SK-N-SH (cell line): ENCODE measurements around the gene PIP4P1. TPM values are rescaled to one million over a fixed set of nuclear protein-coding genes. Genes with fewer than 3 reads are reported as not detected.

Experiments
- CTCF ChIA-PET: fragments of 300-600, 350-600 bp; formaldehyde crosslinking; extraction: SDS; loops from one replicate; lab custom pipeline; 2021; lab: Yijun Ruan, JAX
- POLR2A ChIA-PET: fragments of 350-600 bp; sonication (Branson Sonifier 250); formaldehyde crosslinking; extraction: SDS; loops from one replicate; lab custom pipeline; 2020; ENCODE audit warnings: antibody characterized with exemption, inconsistent platforms; lab: Yijun Ruan, JAX
- DNase-seq: peaks from one replicate; pipeline ENCODE4 v3.0.0; 2012
- H2AFZ ChIP-seq: fragments of 200-600 bp; sonication (generic); 2 replicates; pipeline ENCODE4 v1.8.1; 2016; ENCODE audit warnings: antibody characterized with exemption, mild to moderate bottlenecking, low read depth
- H3F3A ChIP-seq: fragments of 200-600 bp; sonication (generic); replicated peaks from 2 replicates; pipeline ENCODE3; 2016; ENCODE audit warnings: antibody characterized with exemption, mild to moderate bottlenecking; ENCODE audit not compliant: insufficient read depth
- H3K27ac ChIP-seq, 2 experiments: fragments of 200-500 bp in 1 of 2; fragments of 200-600 bp in 1 of 2; sonication (Bioruptor generic) in 1 of 2; sonication (generic), shearing (Covaris generic) in 1 of 2; 2 replicates each; pipeline versions ENCODE4 v1.5.1 to v1.6.1; 2014 to 2016; ENCODE audit warnings: low read depth in 2 of 2, inconsistent platforms in 1 of 2, low read length in 1 of 2, mild to moderate bottlenecking in 1 of 2, mixed read lengths in 1 of 2
- H3K27me3 ChIP-seq: fragments of 200-600 bp; sonication (generic), shearing (Covaris generic); 2 replicates; pipeline ENCODE4 v1.6.1; 2016; ENCODE audit warnings: mixed run types; ENCODE audit not compliant: insufficient read depth
- H3K36me3 ChIP-seq, 2 experiments: fragments of 200-500 bp in 1 of 2; fragments of 200-600 bp in 1 of 2; sonication (Bioruptor generic) in 1 of 2; sonication (generic) in 1 of 2; replicated peaks in 1 of 2; 2 replicates each; pipeline versions ENCODE3 to v1.5.1; 2014 to 2016; ENCODE audit warnings: low read length in 1 of 2, mild to moderate bottlenecking in 1 of 2; ENCODE audit not compliant: insufficient read depth in 2 of 2, control insufficient read depth in 1 of 2
- H3K4me1 ChIP-seq, 2 experiments: fragments of 200-500 bp in 1 of 2; fragments of 200-600 bp in 1 of 2; sonication (Bioruptor generic) in 1 of 2; sonication (generic), shearing (Covaris generic) in 1 of 2; 2 replicates each; pipeline versions ENCODE4 v1.5.1 to v1.6.1; 2014 to 2016; ENCODE audit warnings: low read depth in 1 of 2, low read length in 1 of 2, mixed run types in 1 of 2; ENCODE audit not compliant: insufficient read depth in 2 of 2, control insufficient read depth in 1 of 2
- H3K4me2 ChIP-seq: fragments of 200-600 bp; sonication (generic), shearing (Covaris generic); 2 replicates; pipeline ENCODE4 v1.6.1; 2017; ENCODE audit warnings: mixed run types
- H3K4me3 ChIP-seq, 2 experiments: fragments of 200-500 bp in 1 of 2; fragments of 200-600 bp in 1 of 2; sonication (Bioruptor generic) in 1 of 2; sonication (generic), shearing (Covaris generic) in 1 of 2; 2 replicates each; pipeline versions ENCODE4 v1.5.1 to v1.8.1; 2014 to 2016; ENCODE audit warnings: low read depth in 2 of 2, inconsistent platforms in 1 of 2, low read length in 1 of 2, mild to moderate bottlenecking in 1 of 2, mixed read lengths in 1 of 2, moderate library complexity in 1 of 2
- H3K79me2 ChIP-seq: fragments of 200-600 bp; sonication (generic); 2 replicates; pipeline ENCODE4 v1.8.1; 2017; ENCODE audit warnings: mild to moderate bottlenecking; ENCODE audit not compliant: insufficient read depth
- H3K9ac ChIP-seq: fragments of 200-600 bp; sonication (generic); 2 replicates; pipeline ENCODE4 v1.6.1; 2017; ENCODE audit warnings: mixed run types
- H3K9me2 ChIP-seq: fragments of 200-600 bp; sonication (generic); 2 replicates; pipeline ENCODE4 v1.6.1; 2017; ENCODE audit warnings: mixed run types
- H3K9me3 ChIP-seq: fragments of 200-600 bp; sonication (generic); 2 replicates; pipeline ENCODE4 v1.6.1; 2017; ENCODE audit warnings: mixed run types, mild to moderate bottlenecking, moderate library complexity
- H4K20me1 ChIP-seq: fragments of 200-600 bp; sonication (generic); 2 replicates; pipeline ENCODE4 v1.6.1; 2017; ENCODE audit warnings: mild to moderate bottlenecking, mixed run types; ENCODE audit not compliant: insufficient read depth
- EP300 ChIP-seq, 2 experiments: IDR thresholded peaks; 2 replicates each; pipeline versions ENCODE4 v1.4.0 to v1.6.1; 2012; ENCODE audit warnings: borderline replicate concordance in 1 of 2, low read depth in 1 of 2, low read length in 1 of 2
- EZH2phosphoT487 ChIP-seq: fragments of 200-600 bp; sonication (generic); IDR thresholded peaks from 2 replicates; pipeline ENCODE4 v1.6.1; 2017; ENCODE audit warnings: low read depth, mixed run types, mild to moderate bottlenecking, antibody characterized with exemption, moderate library complexity, borderline replicate concordance
- FOSL2 ChIP-seq: IDR thresholded peaks from 2 replicates; pipeline ENCODE4 v1.4.0; 2012; ENCODE audit warnings: low read depth, mild to moderate bottlenecking, moderate library complexity, borderline replicate concordance
- FOXJ3 ChIP-seq: sonication (generic); formaldehyde crosslinking; IDR thresholded peaks from 2 replicates; pipeline ENCODE4 v1.5.1; 2020; ENCODE audit warnings: mild to moderate bottlenecking, missing genetic modification reagents
- MEF2A ChIP-seq: IDR thresholded peaks from 2 replicates; pipeline ENCODE4 v1.4.0; 2012; ENCODE audit warnings: low read depth, borderline replicate concordance
- MXI1 ChIP-seq: IDR thresholded peaks from 2 replicates; pipeline ENCODE4 v1.6.1; 2012; ENCODE audit warnings: mild to moderate bottlenecking, low read depth, low read length, improper control_type of control experiment
- PBX3 ChIP-seq: IDR thresholded peaks from 2 replicates; pipeline ENCODE4; 2012
- RAD21 ChIP-seq: IDR thresholded peaks from 2 replicates; pipeline ENCODE4 v1.6.1; 2012; ENCODE audit warnings: mild to moderate bottlenecking, low read length
- RCOR1 ChIP-seq: fragments of 150-350 bp; IDR thresholded peaks from 2 replicates; pipeline ENCODE4 v1.6.1; 2017; ENCODE audit warnings: antibody characterized with exemption, low read length
- REST ChIP-seq: IDR thresholded peaks from 2 replicates; pipeline ENCODE4 v1.6.1; 2012; ENCODE audit warnings: mild to moderate bottlenecking, low read depth, low read length, moderate library complexity
- TEAD4 ChIP-seq: IDR thresholded peaks from 2 replicates; pipeline ENCODE4 v1.4.0; 2012; ENCODE audit warnings: mild to moderate bottlenecking, borderline replicate concordance; ENCODE audit not compliant: insufficient read depth
- USF1 ChIP-seq: IDR thresholded peaks from 2 replicates; pipeline ENCODE4 v1.4.0; 2012; ENCODE audit warnings: low read depth, borderline replicate concordance
- USF2 ChIP-seq: fragments of 150-350 bp; IDR thresholded peaks from 2 replicates; pipeline ENCODE4 v1.6.1; 2017; ENCODE audit warnings: antibody characterized with exemption, low read length, low read depth, borderline replicate concordance
- WGBS: methylation state at CpG from one replicate; pipeline ENCODE4 v1.1.6; 2017; ENCODE audit warnings: low lambda C conversion rate; 5-methylcytosine and 5-hydroxymethylcytosine counted together
- polyA plus RNA-seq, 3 experiments: library from polyadenylated mRNA; depleted of rRNA; stranded (reverse); fragments of >200 nt; gene quantifications; 2 replicates each; pipeline ENCODE4 v1.2.3, GENCODE V29; 2012

Gene PIP4P1
- polyA plus RNA-seq, 1 of the 3 experiments (the other 2 are of a cell fraction), result 30.7 TPM

- H4K20me1 ChIP-seq, result no peaks in the 10 kb centered on the region
- ChIA-PET POLR2A (no interaction called here), CTCF (no interaction called here)
- no peaks in the 10 kb centered on the region for H3K9me3 ChIP-seq
- no peaks in the 10 kb centered on the region for H3K79me2 ChIP-seq
- TF ChIP-seq RAD21 (no peak), MEF2A (no peak), REST (no peak), USF2 (no peak), MXI1 (no peak), USF1 (no peak), EP300 (IDR thresholded peaks at IDR 0.05; ENCODE audit: borderline replicate concordance in 1 of 2, low read depth in 1 of 2, low read length in 1 of 2) (no peak)
- H3K4me1 ChIP-seq, result no peaks in the 10 kb centered on the region
- no peak overlapping the region for H3K4me2 ChIP-seq
- H3K9ac ChIP-seq, result no peak overlapping the region
- no peaks in the 10 kb centered on the region for H3F3A ChIP-seq
- no peak overlapping the region for H3K4me3 ChIP-seq
- no peaks in the 10 kb centered on the region for H3K36me3 ChIP-seq
- DNase-seq, result no peak
- no peak overlapping the region for H3K27ac ChIP-seq
- WGBS, result 49% methylated on average over 7 of the region's 7 CpGs
- no peaks in the 10 kb centered on the region for H3K9me2 ChIP-seq
- H2AFZ ChIP-seq, result no peak overlapping the region
- H3K27me3 ChIP-seq, result no peaks in the 10 kb centered on the region; the same call in 1 of the 2 replicates
Observed at GRCh38 chr14:20438664-20439063, 22.6 kb downstream of the PIP4P1 start.

- H4K20me1 ChIP-seq, result no peaks in the 10 kb centered on the region
- CTCF ChIA-PET, result interaction anchor here (0.7 to 1.8 kb wide), 2 partner anchors 21 to 178 kb away, joined by 3 to 8 read pairs; no protein-coding TSS in a partner anchor
- POLR2A ChIA-PET, result no interaction called here
- H3K9me2 ChIP-seq, result no peaks in the 10 kb centered on the region
- H3K36me3 ChIP-seq, result no peaks in the 10 kb centered on the region
- DNase-seq, result no peak
- H3K27me3 ChIP-seq, result no peaks in the 10 kb centered on the region; the same call in 1 of the 2 replicates
- no peak overlapping the region for H3K9ac ChIP-seq
- H3K79me2 ChIP-seq, result no peaks in the 10 kb centered on the region
- H3K4me3 ChIP-seq, result no peak overlapping the region
- no peaks in the 10 kb centered on the region for H3F3A ChIP-seq
- no peak overlapping the region for H3K27ac ChIP-seq
- no peak overlapping the region for H2AFZ ChIP-seq
- H3K4me1 ChIP-seq, result no peaks in the 10 kb centered on the region
- TF ChIP-seq TEAD4 (no peak), PBX3 (no peak), EZH2phosphoT487 (no peak), FOXJ3 (no peak), RCOR1 (no peak), FOSL2 (peak; percentile 10; the same call in 1 of the 2 replicates)
- H3K4me2 ChIP-seq, result no peak overlapping the region
- no peaks in the 10 kb centered on the region for H3K9me3 ChIP-seq
- 76% methylated on average over 4 of the region's 4 CpGs for WGBS
Observed at GRCh38 chr14:20436363-20436755, 24.9 kb downstream of the PIP4P1 start.
